SU-DHL-6 (cell line): Measurements from ENCODE around the gene DSCAML1.

Experiments
- H2AFZ ChIP-seq: fragments of 200-600 bp; sonication (generic); 2 replicates; pipeline ENCODE4 v1.6.1; 2014; ENCODE audit warnings: low read depth, mild to moderate bottlenecking, moderate library complexity, mixed read lengths, antibody characterized with exemption, low read length; ENCODE audit not compliant: severe bottlenecking
- H3F3A ChIP-seq: fragments of 200-600 bp; shearing (Covaris generic); 2 replicates; pipeline ENCODE4 v1.6.0; 2016; ENCODE audit warnings: antibody characterized with exemption, mild to moderate bottlenecking; ENCODE audit not compliant: insufficient read depth
- H3K27ac ChIP-seq: fragments of 200-600 bp; sonication (generic); 2 replicates; pipeline ENCODE4 v1.5.1; 2016; ENCODE audit warnings: low read depth, mild to moderate bottlenecking, low read length, moderate library complexity, mixed read lengths
- H3K27me3 ChIP-seq: fragments of 200-600 bp; sonication (generic), shearing (Covaris generic); 2 replicates; pipeline ENCODE4 v1.6.0; 2014; ENCODE audit warnings: mild to moderate bottlenecking, low read length
- H3K36me3 ChIP-seq: fragments of 200-600 bp; sonication (generic); 2 replicates; pipeline ENCODE4 v1.6.1; 2014; ENCODE audit warnings: mild to moderate bottlenecking, low read length, mixed read lengths
- H3K4me2 ChIP-seq: fragments of 300-600, 200-600 bp; shearing (Covaris generic), sonication (generic); 2 replicates; pipeline ENCODE4 v1.6.0; 2014; ENCODE audit warnings: low read length, low read depth, mild to moderate bottlenecking; ENCODE audit not compliant: poor library complexity, severe bottlenecking
- H3K4me3 ChIP-seq: fragments of 200-600 bp; sonication (generic); 2 replicates; pipeline ENCODE4 v1.5.1; 2014; ENCODE audit warnings: antibody characterized with exemption, low read length, mild to moderate bottlenecking, mixed read lengths; ENCODE audit not compliant: insufficient read depth, poor library complexity, severe bottlenecking
- H3K79me2 ChIP-seq: fragments of 200-600 bp; sonication (generic); 2 replicates; pipeline ENCODE4 v1.6.1; 2014; ENCODE audit warnings: mild to moderate bottlenecking, low read length, moderate library complexity; ENCODE audit not compliant: insufficient read depth
- H3K9ac ChIP-seq: fragments of 200-600 bp; sonication (generic); 2 replicates; pipeline ENCODE4 v1.7.0; 2014; ENCODE audit warnings: mild to moderate bottlenecking, low read length
- H3K9me2 ChIP-seq: fragments of 200-600 bp; sonication (generic); replicated peaks from 2 replicates; pipeline ENCODE4 v1.6.1; 2014; ENCODE audit warnings: low read length; ENCODE audit not compliant: insufficient read depth
- H3K9me3 ChIP-seq: fragments of 200-600 bp; sonication (generic); 2 replicates; pipeline ENCODE4 v1.6.1; 2014; ENCODE audit warnings: low read length, mixed read lengths; ENCODE audit not compliant: insufficient read depth
- H4K20me1 ChIP-seq: fragments of 200-600 bp; sonication (generic); 2 replicates; pipeline ENCODE4 v1.6.1; 2014; ENCODE audit warnings: low read depth, mild to moderate bottlenecking, antibody characterized with exemption, low read length, moderate library complexity, mixed read lengths
- CTCF ChIP-seq: fragments of 200-600 bp; sonication (generic); IDR thresholded peaks from one replicate; pipeline ENCODE4 v1.5.1; 2017; ENCODE audit warnings: antibody characterized with exemption, mild to moderate bottlenecking, low read length, moderate library complexity; ENCODE audit not compliant: insufficient read depth, poor library complexity, severe bottlenecking
- EZH2phosphoT487 ChIP-seq: fragments of 200-600 bp; sonication (generic), shearing (Covaris generic); conservative IDR thresholded peaks from 2 replicates; pipeline ENCODE4 v1.6.1; 2018; ENCODE audit warnings: mild to moderate bottlenecking, antibody characterized with exemption, low read length, moderate library complexity, mixed read lengths

Gene DSCAML1

DNA sequence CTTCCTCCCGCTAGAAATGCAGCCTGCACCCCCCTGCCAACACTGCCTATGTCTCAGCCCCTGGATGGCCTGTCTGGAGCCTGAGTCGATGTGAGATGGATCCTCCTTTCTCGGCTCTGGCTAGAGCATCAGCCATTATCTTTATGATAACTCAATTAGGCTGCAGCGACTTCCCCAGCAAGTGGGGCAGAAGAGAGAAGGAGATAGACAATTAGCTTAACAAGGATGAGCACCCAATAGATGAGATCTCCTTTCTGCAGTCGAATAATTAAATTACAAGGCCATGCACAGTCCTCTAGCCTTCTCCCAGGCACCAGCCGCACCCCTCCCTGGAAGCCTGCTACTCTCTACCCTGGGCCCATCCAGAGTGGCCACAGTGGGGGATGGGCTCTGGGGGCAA, 290.0 kb downstream of the DSCAML1 start:
- no peaks in the 10 kb centered on the region for H3K9me3 ChIP-seq
- H2AFZ ChIP-seq: no peak overlapping the region
- no peaks in the 10 kb centered on the region for H3K9me2 ChIP-seq
- no peak overlapping the region for H3K9ac ChIP-seq
- H3F3A ChIP-seq: no peaks in the 10 kb centered on the region
- H3K4me3 ChIP-seq: no peak overlapping the region
- no peaks in the 10 kb centered on the region for H3K27me3 ChIP-seq
- H3K27ac ChIP-seq: no peak overlapping the region
- H4K20me1 ChIP-seq: no peaks in the 10 kb centered on the region
- H3K79me2 ChIP-seq: no peaks in the 10 kb centered on the region
- no peaks in the 10 kb centered on the region for H3K36me3 ChIP-seq
- H3K4me2 ChIP-seq: no peak overlapping the region
- TF ChIP-seq CTCF (no peak), EZH2phosphoT487 (no peak)

GRCh38 chr11:117505285-117505970, 291.6 kb downstream of the DSCAML1 start:
- H3K9me2 ChIP-seq: no peaks in the 10 kb centered on the region
- H2AFZ ChIP-seq: no peak overlapping the region
- H3K4me3 ChIP-seq: no peak overlapping the region
- H3K9me3 ChIP-seq: no peaks in the 10 kb centered on the region
- H3K27ac ChIP-seq: no peak overlapping the region
- no peak overlapping the region for H3K4me2 ChIP-seq
- H3K27me3 ChIP-seq: no peaks in the 10 kb centered on the region
- no peaks in the 10 kb centered on the region for H4K20me1 ChIP-seq
- no peaks in the 10 kb centered on the region for H3K36me3 ChIP-seq
- no peak overlapping the region for H3K9ac ChIP-seq
- H3F3A ChIP-seq: no peaks in the 10 kb centered on the region
- no peak for TF ChIP-seq CTCF
- no peak for TF ChIP-seq EZH2phosphoT487
- no peaks in the 10 kb centered on the region for H3K79me2 ChIP-seq

- Histone ChIP-seq H3K27me3 (no peaks in the 10 kb centered on the region), H3K27ac (no peak overlapping the region), H3K36me3 (no peaks in the 10 kb centered on the region), H3F3A (no peaks in the 10 kb centered on the region), H3K9me2 (no peaks in the 10 kb centered on the region), H3K79me2 (no peaks in the 10 kb centered on the region), H3K4me2 (no peak overlapping the region), H3K9me3 (no peaks in the 10 kb centered on the region), H3K4me3 (no peak overlapping the region), H3K9ac (no peak overlapping the region), H2AFZ (no peak overlapping the region), H4K20me1 (no peaks in the 10 kb centered on the region)
- TF ChIP-seq EZH2phosphoT487: no peak
- TF ChIP-seq CTCF: no peak
Observed at GRCh38 chr11:117502779-117503100, 294.3 kb downstream of the DSCAML1 start.
